RWPE2 (cell line): Measurements from ENCODE around the gene OSTN.

Source experiments
- ATAC-seq: fragments of 200-7000 bp; cut with Tn5 transposase; 3 replicates; pipeline ENCODE4 v1.9.1; 2021; ENCODE audit warnings: low read depth
- DNase-seq: peaks from one replicate; pipeline ENCODE4 v3.0.0-alpha.2; 2020; ENCODE audit warnings: low spot score
- H3K27ac ChIP-seq: fragments of 450-650 bp; 2 replicates; pipeline ENCODE4 v1.5.1; 2017; ENCODE audit warnings: mild to moderate bottlenecking; ENCODE audit not compliant: poor library complexity, severe bottlenecking
- H3K27me3 ChIP-seq: fragments of 250-450 bp; sonication (Bioruptor Pico); 2 replicates; pipeline ENCODE4 v1.5.1; 2021; ENCODE audit warnings: mild to moderate bottlenecking, moderate library complexity; ENCODE audit not compliant: insufficient read depth, poor library complexity, severe bottlenecking
- H3K36me3 ChIP-seq: fragments of 250-450 bp; sonication (Bioruptor Pico); 2 replicates; pipeline ENCODE4 v1.5.1; 2020; ENCODE audit warnings: low read depth, mild to moderate bottlenecking, moderate library complexity
- H3K4me1 ChIP-seq: fragments of 250-450 bp; sonication (Bioruptor Pico); 2 replicates; pipeline ENCODE4 v1.5.1; 2021; ENCODE audit warnings: mild to moderate bottlenecking, moderate library complexity; ENCODE audit not compliant: insufficient read depth, poor library complexity, severe bottlenecking
- H3K4me3 ChIP-seq: fragments of 250-450 bp; sonication (Bioruptor Pico); 2 replicates; pipeline ENCODE4 v1.5.1; 2021; ENCODE audit warnings: mild to moderate bottlenecking, moderate library complexity; ENCODE audit not compliant: severe bottlenecking
- H3K9me3 ChIP-seq: fragments of 250-450 bp; sonication (Bioruptor Pico); 2 replicates; pipeline ENCODE4 v1.5.1; 2021; ENCODE audit warnings: mild to moderate bottlenecking, moderate library complexity; ENCODE audit not compliant: severe bottlenecking
- TF ChIP-seq, protein P1 (sequence below): fragments of 450-650 bp; IDR thresholded peaks from one replicate; pipeline ENCODE4 v1.5.1; 2017; ENCODE audit warnings: mild to moderate bottlenecking, moderate library complexity; ENCODE audit not compliant: poor library complexity, severe bottlenecking

The OSTN gene

DNA sequence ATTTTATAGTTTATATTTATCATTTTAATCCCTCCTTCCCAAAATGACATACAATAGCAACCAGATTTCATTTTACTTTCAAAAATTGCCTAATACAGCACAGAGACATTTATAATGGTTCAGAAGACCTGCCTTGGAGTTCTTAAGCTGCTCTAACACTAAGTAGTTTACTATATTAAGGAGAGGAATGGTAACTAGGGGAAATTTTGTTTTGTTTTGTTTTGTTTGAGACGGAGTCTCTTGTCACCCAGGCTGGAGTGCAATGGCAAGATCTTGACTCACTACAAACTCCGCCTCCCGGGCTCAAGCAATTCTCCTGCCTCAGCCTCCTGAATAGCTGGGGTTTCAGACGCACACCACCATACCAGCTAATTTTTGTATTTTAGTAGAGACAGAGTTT is 107.4 kb downstream of the OSTN start:
- H3K36me3 ChIP-seq: no peaks in the 10 kb centered on the region
- DNase-seq: no peak
- no peaks in the 10 kb centered on the region for H3K27me3 ChIP-seq
- H3K9me3 ChIP-seq: no peaks in the 10 kb centered on the region
- no peak overlapping the region for H3K4me3 ChIP-seq
- no peak for ATAC-seq
- no peaks in the 10 kb centered on the region for H3K4me1 ChIP-seq
- TF ChIP-seq, protein P1, sequence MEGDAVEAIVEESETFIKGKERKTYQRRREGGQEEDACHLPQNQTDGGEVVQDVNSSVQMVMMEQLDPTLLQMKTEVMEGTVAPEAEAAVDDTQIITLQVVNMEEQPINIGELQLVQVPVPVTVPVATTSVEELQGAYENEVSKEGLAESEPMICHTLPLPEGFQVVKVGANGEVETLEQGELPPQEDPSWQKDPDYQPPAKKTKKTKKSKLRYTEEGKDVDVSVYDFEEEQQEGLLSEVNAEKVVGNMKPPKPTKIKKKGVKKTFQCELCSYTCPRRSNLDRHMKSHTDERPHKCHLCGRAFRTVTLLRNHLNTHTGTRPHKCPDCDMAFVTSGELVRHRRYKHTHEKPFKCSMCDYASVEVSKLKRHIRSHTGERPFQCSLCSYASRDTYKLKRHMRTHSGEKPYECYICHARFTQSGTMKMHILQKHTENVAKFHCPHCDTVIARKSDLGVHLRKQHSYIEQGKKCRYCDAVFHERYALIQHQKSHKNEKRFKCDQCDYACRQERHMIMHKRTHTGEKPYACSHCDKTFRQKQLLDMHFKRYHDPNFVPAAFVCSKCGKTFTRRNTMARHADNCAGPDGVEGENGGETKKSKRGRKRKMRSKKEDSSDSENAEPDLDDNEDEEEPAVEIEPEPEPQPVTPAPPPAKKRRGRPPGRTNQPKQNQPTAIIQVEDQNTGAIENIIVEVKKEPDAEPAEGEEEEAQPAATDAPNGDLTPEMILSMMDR: no peak
- H3K27ac ChIP-seq: no peak overlapping the region

- no peak for ATAC-seq
- H3K27ac ChIP-seq: no peak overlapping the region
- no peaks in the 10 kb centered on the region for H3K27me3 ChIP-seq
- H3K4me3 ChIP-seq: no peak overlapping the region
- no peak for DNase-seq
- no peaks in the 10 kb centered on the region for H3K36me3 ChIP-seq
- H3K4me1 ChIP-seq: no peaks in the 10 kb centered on the region
- no peaks in the 10 kb centered on the region for H3K9me3 ChIP-seq
- TF ChIP-seq, protein P1: no peak
Observed at GRCh38 chr3:191307341-191307740, 108.3 kb downstream of the OSTN start.

GRCh38 chr3:191313296-191313695 is 114.3 kb downstream of the OSTN start:
- TF ChIP-seq, protein P1: no peak
- H3K9me3 ChIP-seq: no peaks in the 10 kb centered on the region
- no peak overlapping the region for H3K4me3 ChIP-seq
- H3K27ac ChIP-seq: no peak overlapping the region
- no peaks in the 10 kb centered on the region for H3K27me3 ChIP-seq
- H3K36me3 ChIP-seq: no peaks in the 10 kb centered on the region
- H3K4me1 ChIP-seq: no peaks in the 10 kb centered on the region
- DNase-seq: no peak
- no peak for ATAC-seq

DNA sequence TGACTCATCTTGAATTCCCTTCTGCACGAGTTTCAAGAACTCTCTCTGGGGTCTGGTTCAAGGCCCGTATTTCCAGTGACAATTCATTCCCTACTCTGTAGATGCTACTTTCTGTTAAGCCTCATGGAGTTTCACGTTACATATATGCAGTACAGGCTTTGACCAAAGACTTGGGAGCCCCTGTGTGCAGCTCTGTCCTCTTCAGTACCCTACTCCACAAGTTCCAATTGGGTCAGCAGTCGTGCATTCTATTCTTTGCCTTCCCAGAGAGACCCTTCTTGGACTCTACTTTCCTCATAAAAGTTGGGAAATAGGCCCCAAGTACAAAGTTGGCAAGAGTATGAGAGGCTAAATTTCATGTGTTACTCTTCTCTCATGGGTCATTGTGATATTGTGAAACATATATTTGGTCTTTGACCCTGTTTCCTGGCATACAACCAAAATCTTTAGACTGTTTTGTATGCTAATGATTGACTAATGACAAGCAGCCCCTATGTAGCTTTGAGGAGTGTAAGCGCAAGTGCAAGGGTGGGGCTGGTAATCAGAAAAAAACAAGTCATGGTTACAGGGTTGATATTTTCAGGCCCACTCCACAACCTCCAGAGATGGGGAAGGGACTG is 115.2 kb downstream of the OSTN start:
- ATAC-seq (no peak), DNase-seq (no peak)
- Histone ChIP-seq H3K27ac (no peak overlapping the region), H3K4me3 (no peak overlapping the region), H3K36me3 (no peaks in the 10 kb centered on the region), H3K9me3 (no peaks in the 10 kb centered on the region), H3K4me1 (no peaks in the 10 kb centered on the region), H3K27me3 (no peaks in the 10 kb centered on the region)
- TF ChIP-seq, protein P1: no peak
